ENCODE results near the gene ZNF292. TPM values are rescaled to one million over a fixed set of nuclear protein-coding genes. Genes with fewer than 3 reads are reported as not detected.
"Not testable (repeated sequence)": the region's sequence is repeated elsewhere in the genome, so short reads cannot be mapped to it uniquely, and the experiment has no call there.

Gene ZNF292
- total RNA-seq, 2 experiments from 2014 or later, result 42.6 to 45.9 TPM

DNA sequence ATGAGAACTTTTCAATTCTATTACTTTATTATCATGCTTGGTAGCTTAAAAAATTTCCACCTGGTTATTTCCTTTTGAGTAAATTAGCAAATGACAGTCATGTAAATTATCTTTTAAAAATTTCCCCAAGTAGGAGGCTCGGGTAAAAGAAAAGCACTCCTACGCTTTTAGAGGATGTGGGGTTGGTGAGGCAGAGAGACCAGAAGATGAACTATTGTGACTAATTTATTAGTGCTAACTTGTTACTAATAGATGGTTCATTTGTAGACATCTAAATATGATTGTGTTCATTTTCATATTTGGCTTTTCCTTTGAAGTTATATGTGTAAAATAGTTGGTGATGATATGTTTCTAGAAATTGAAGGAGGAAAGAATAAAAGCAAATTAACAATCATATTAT is 27.0 kb downstream of the ZNF292 start:
- Mint-ChIP-seq H3K4me3 (peak overlapping the region; percentile 48), H3K4me1 (peaks cover 73% of the 10 kb centered on the region), H3K27me3 (no peaks in the 10 kb centered on the region), H3K9me3 (peaks cover 3% of the 10 kb centered on the region), H3K36me3 (peaks cover 63% of the 10 kb centered on the region), H3K27ac (peak overlapping the region; percentile 90)
- no peak for DNase-seq

DNA sequence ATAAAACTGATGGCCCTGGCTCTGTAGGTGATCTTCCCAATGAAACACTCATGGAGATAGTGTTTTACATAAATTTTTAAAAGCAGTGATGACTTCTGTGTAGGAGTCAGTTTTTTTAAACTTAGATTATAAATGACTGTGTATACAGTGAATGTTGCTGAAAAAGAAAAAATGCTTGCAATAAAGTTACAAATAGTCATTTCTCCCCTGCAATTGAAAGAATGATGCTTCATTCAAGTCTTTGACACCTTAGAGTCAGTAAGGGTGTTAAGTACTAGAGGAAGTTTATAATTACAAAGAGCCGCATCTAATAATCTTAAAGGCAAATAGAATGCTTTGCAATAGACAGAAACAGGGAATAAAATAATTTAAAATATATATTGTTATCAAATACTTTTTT is 27.6 kb downstream of the ZNF292 start:
- H3K27ac Mint-ChIP-seq, result peak overlapping the region; percentile 89

DNA sequence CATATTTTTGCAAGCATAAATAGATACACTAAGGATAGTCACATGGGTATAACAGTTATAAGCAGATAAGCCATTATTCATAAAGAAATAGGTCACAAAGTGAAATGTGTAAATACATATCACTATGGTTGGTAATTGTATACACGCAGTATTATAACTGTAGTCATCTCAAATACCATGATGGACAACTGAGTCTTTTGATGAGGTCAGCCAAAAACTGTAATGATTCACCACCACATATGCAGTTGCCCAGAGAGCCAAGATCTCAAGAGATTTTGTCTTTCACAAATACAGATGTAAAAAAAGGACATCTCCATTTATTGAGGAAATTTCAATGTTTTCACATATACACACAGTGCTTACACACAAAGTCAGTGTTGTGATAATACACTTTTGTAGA is 28.3 kb downstream of the ZNF292 start:
- H3K4me1 Mint-ChIP-seq, result peaks cover 68% of the 10 kb centered on the region
- no peak overlapping the region for H3K27ac Mint-ChIP-seq
- H3K9me3 Mint-ChIP-seq, result no peaks in the 10 kb centered on the region
- no peaks in the 10 kb centered on the region for H3K27me3 Mint-ChIP-seq
- no peak for DNase-seq
- peaks cover 54% of the 10 kb centered on the region for H3K36me3 Mint-ChIP-seq
- no peak overlapping the region for H3K4me3 Mint-ChIP-seq

More for the DNA sequence above, 27.6 kb downstream of the ZNF292 start:
- no peaks in the 10 kb centered on the region for H3K27me3 Mint-ChIP-seq
- no peaks in the 10 kb centered on the region for H3K9me3 Mint-ChIP-seq
- peaks cover 71% of the 10 kb centered on the region for H3K4me1 Mint-ChIP-seq
- DNase-seq, result no peak
- H3K4me3 Mint-ChIP-seq, result peak overlapping the region; percentile 42
- peaks cover 58% of the 10 kb centered on the region for H3K36me3 Mint-ChIP-seq

DNA sequence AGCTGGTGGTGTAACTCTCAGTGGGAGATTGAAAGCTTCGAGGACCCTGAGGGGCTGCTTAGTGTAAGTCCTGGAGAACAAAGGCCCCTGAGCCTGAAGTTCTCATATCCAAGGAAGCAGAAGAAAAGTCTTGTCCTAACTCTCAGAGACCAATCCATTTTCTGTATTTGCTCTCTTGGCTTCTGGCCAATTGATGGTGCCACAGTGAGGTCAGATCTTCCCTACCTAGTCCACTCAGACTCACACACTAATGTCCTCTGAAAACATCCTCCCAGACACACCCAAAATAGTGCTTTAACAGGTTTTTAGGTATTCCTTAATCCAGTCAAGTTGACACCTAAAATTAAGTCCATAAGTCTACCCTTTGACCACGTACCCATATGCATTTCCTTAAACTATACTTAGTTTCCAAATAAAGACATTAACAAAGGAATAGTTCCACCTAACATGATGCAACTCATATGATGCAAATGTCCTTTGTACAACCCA is 29.4 kb downstream of the ZNF292 start:
- peaks cover 65% of the 10 kb centered on the region for H3K4me1 Mint-ChIP-seq
- peaks cover 50% of the 10 kb centered on the region for H3K36me3 Mint-ChIP-seq
- no peaks in the 10 kb centered on the region for H3K9me3 Mint-ChIP-seq
- peak overlapping the region; percentile 25 for H3K27ac Mint-ChIP-seq
- H3K27me3 Mint-ChIP-seq, result no peaks in the 10 kb centered on the region
- no peak overlapping the region for H3K4me3 Mint-ChIP-seq
- DNase-seq, result no peak

DNA sequence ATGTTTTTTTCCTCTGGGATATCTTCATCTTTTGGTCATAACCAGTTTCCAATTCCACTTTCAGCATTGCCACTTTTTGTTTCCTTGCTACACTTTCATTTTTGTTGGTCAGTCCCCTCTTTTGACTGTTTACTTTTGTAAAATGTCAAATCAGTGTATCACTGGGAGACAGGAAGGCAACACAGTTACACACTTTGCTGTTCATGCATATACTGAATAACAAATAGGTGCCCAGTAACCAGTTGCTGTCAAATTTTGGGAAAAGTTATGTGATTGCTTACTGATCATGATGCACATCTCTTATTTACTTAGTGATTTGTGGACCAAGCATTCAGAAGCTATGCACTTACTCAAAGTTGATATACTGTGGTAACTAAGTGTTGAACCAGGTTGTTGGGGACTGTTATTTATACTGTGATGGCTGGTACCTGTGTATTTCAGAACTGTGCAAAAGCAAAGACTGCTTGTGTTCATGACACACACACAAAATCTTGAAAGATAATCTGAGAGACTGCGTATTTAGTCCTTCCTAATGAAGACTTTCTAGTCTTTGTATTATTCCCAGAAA is 41.0 kb downstream of the ZNF292 start:
- Mint-ChIP-seq H3K27ac (peak overlapping the region; percentile 36), H3K4me1 (peaks cover 57% of the 10 kb centered on the region), H3K36me3 (peaks cover 38% of the 10 kb centered on the region), H3K27me3 (no peaks in the 10 kb centered on the region), H3K4me3 (no peak overlapping the region), H3K9me3 (no peaks in the 10 kb centered on the region)
- DNase-seq, result no peak

DNA sequence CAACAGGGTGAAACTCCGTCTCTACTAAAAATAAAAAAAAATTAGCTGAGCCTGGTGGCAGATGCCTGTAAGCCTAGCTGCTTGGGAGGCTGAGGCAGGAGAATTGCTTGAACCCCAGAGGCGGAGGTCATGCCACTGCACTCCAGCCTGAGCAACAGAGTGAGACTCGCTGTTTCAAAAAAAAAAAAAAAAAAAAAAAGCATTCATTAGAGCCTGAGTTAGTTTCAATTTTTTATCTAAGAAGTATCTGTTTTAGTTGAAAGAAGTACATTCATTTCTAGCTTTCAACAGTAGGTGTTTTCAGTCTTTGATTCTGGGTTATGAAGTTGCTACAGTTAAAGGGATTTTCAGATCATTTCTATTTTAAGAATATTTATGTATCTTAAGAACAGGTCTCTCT is 42.2 kb downstream of the ZNF292 start:
- peak; percentile 13 for DNase-seq
- peaks cover 37% of the 10 kb centered on the region for H3K36me3 Mint-ChIP-seq
- peaks cover 65% of the 10 kb centered on the region for H3K4me1 Mint-ChIP-seq
- no peaks in the 10 kb centered on the region for H3K27me3 Mint-ChIP-seq
- no peak overlapping the region for H3K4me3 Mint-ChIP-seq
- H3K9me3 Mint-ChIP-seq, result no peaks in the 10 kb centered on the region
- peak overlapping the region; percentile 54 for H3K27ac Mint-ChIP-seq

DNA sequence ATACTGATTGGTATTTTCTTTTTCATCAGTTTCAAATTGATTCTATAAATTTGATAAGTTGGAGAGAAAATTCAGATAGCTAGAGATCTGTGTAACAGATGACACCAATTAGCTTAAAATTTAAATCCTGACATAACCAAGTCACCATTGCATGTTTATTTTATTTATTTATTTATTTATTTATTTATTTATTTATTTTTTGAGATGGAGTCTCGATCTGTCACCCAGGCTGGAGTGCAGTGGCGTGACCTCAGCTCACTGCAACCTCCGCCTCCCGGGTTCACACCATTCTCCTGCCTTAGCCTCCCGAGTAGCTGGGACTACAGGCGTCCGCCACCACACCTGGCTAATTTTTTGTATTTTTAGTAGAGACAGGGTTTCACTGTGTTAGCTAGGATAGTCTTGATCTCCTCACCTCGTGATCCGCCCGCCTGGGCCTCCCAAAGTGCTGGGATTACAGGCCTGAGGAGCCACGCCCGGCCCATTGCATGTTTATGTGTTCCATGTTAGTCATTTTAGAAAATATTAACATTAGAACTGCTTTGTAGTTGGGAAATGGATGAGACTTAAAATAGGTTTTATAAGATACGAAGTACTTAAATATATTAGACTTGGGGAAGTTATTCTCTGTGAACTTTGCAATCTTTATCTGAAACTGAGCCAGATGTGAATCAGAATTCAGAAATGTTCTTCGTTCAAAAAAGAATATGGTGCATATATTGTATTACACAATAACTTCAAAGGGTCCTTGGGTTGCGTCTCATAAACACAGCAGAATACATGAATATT is 42.9 kb downstream of the ZNF292 start:
- H3K4me3 Mint-ChIP-seq, DNase-seq, H3K27me3 Mint-ChIP-seq, H3K9me3 Mint-ChIP-seq: not testable (repeated sequence)
- Mint-ChIP-seq H3K4me1 (peaks cover 63% of the 10 kb centered on the region), H3K36me3 (peaks cover 36% of the 10 kb centered on the region), H3K27ac (peak overlapping the region; percentile 84)

DNA sequence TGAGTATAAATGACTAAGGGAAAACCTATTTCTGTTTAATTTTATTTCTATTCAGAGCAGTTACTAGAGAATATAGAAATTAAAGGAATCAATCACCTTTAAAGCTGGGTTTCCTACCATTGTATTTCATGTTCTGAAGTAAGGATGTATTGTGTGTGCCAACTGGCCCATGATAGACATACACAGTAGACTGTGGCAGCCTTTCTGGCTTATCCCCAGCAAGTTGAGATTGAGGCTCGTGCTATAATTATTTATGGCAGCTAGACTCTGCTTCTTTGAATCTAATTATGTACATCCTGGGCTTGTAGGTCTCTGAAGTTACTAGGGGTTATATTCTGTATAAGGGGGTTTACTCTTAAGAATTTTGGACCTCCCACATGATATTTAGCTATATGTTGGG is 44.4 kb downstream of the ZNF292 start:
- no peak overlapping the region for H3K4me3 Mint-ChIP-seq
- H3K36me3 Mint-ChIP-seq, result peaks cover 43% of the 10 kb centered on the region
- no peaks in the 10 kb centered on the region for H3K9me3 Mint-ChIP-seq
- H3K27me3 Mint-ChIP-seq, result no peaks in the 10 kb centered on the region
- no peak for DNase-seq
- peak overlapping the region; percentile 76 for H3K27ac Mint-ChIP-seq
- H3K4me1 Mint-ChIP-seq, result peaks cover 66% of the 10 kb centered on the region

DNA sequence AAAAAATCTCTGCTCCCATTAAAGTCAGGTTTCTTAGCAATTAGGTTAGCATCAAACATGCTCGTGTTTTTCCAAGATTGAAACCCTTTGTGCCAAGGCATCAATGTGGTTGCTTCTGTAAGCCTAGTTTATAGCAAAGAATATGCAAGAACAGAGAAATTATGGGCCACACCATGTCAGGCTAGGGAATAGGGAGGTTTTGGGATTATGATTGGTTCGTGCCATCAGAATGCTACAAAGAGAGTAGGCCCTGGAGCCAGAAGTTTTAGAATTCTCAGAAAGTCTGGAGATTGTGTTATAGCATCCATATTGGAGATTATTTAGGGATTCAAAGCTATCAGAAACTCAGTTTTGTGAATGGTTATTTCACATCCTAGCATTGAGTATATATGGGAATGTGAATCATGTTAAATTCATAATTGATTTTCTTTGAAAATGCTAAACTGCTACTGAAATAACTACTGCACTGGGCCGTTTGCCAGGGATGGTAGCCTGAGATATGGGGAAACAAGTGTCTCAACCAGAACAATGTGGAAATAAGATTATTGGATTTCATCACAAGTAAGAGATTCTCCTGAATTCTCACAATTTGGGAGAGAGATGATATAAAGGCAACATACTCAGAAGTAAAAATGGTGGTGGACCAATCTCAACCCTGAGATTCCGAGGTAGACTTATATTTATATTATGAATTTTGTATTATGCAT is 45.3 kb downstream of the ZNF292 start:
- Mint-ChIP-seq H3K4me3 (no peak overlapping the region), H3K27ac (peak overlapping the region; percentile 76), H3K4me1 (peaks cover 67% of the 10 kb centered on the region), H3K36me3 (peaks cover 47% of the 10 kb centered on the region), H3K9me3 (no peaks in the 10 kb centered on the region), H3K27me3 (no peaks in the 10 kb centered on the region)
- DNase-seq, result no peak

DNA sequence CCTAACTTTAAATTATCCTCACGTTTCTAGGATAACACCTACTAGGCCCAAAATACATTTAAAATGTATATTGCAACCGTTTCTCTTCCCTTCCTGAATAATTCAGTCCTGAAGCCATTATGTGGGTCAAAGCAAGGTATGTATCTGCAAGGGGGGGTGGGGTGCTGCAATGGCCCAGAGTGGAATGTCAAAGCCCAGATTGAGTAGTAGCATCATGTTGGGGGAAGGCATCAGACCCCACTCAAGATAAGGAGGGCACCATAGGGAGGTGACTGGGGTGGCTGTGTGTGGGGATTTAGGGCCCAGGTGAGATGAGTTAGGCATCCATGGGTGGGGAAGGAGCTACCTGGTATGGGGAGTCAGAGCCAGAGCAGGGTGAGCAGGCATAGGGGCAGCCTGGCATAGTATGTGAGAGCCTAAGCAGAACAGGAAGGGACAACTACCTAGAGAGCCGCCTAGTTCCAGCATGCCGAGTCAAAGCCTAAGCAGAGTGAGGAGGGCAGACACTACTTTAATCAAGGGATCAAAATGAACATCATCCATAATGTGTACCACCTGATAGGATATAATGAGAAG is 48.2 kb downstream of the ZNF292 start:
- Mint-ChIP-seq H3K27me3 (no peaks in the 10 kb centered on the region), H3K27ac (no peak overlapping the region), H3K36me3 (peaks cover 48% of the 10 kb centered on the region), H3K9me3 (no peaks in the 10 kb centered on the region), H3K4me3 (no peak overlapping the region), H3K4me1 (peaks cover 66% of the 10 kb centered on the region)
- no peak for DNase-seq

DNA sequence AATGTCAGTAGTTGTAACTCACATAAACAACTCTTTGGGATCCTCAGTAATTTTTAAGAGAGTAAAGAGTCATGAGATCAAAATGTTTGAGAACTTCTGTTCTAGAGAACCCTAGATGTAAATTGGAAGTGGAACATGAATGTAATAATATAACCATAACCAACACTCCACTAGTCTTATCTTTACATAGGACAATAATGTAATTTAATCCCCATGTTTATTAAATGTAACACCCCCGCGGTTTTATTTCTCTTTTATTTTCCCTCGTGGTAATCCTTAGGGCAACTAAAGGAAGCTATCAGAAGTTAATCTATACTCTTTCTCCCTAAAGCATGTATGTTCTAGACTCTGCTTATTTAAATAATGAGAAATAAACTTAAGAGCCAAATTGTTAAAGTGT is 54.4 kb downstream of the ZNF292 start:
- Mint-ChIP-seq H3K36me3 (peaks cover 42% of the 10 kb centered on the region), H3K27ac (no peak overlapping the region), H3K4me3 (no peak overlapping the region), H3K9me3 (no peaks in the 10 kb centered on the region), H3K27me3 (no peaks in the 10 kb centered on the region), H3K4me1 (peaks cover 67% of the 10 kb centered on the region)
- DNase-seq, result no peak

DNA sequence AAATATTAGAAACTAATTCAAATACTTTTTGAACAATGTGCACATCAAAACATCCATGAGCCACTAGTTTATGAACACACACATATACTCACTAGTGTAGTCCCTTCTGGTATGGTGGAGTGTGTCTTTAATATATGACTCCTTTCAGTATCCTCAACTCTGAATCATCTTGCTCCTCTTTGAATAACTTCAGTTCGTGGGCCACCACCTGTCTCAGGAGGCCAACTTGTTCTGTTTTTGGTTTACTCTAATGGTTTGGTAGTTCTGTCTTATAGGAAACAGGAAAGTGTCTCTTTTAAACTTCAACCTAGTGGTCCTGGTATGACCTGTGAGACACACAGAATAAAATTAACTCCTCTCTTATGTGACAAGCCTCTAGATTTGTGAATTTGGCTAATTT is 55.6 kb downstream of the ZNF292 start:
- H3K4me3 Mint-ChIP-seq, result no peak overlapping the region
- no peaks in the 10 kb centered on the region for H3K9me3 Mint-ChIP-seq
- peaks cover 35% of the 10 kb centered on the region for H3K36me3 Mint-ChIP-seq
- H3K4me1 Mint-ChIP-seq, result peaks cover 61% of the 10 kb centered on the region
- DNase-seq, result peak; percentile 14
- peak overlapping the region; percentile 46 for H3K27ac Mint-ChIP-seq
- no peaks in the 10 kb centered on the region for H3K27me3 Mint-ChIP-seq

DNA sequence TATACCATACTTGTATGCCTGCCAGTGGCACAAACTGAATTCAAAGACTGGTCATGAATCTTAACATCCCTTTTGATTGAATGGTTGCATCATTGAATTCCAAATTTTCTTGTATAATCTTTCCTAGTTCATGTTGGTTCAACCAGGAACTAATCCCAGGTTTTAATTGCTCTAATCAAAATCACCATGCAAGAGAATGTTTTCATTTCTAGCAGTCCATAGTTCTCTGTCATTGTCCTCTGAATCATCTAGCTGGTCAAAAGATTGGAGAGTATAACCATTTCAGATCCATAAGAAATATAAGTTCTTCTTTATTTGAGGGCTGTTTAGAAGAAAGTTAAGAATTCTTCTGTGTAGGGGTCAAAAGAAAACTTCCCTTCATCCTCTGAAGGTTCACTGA is 57.2 kb downstream of the ZNF292 start:
- H3K27me3 Mint-ChIP-seq, result no peaks in the 10 kb centered on the region
- H3K36me3 Mint-ChIP-seq, result peaks cover 31% of the 10 kb centered on the region
- H3K9me3 Mint-ChIP-seq, result no peaks in the 10 kb centered on the region
- H3K4me1 Mint-ChIP-seq, result peaks cover 50% of the 10 kb centered on the region
- no peak for DNase-seq
- peak overlapping the region; percentile 28 for H3K27ac Mint-ChIP-seq
- H3K4me3 Mint-ChIP-seq, result no peak overlapping the region

DNA sequence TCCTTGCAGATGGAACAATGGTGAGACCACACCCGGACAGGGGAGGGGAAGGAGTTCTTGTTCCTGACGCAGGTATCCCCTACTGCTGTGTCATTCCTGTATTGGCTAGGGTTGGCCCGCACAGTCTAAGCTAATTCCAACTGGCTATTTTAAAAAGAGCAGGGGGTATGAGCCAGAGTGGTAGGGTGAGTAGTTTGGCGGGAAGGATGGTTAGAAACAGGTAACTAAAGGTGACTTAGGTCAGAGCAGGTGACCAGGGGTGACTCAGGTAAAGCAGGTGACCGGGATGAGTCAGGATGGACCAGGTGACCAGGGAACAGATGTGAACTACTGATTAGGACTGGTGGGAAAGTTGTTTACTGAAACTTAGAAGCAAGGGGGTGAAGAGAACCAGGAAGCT is 58.0 kb downstream of the ZNF292 start:
- Mint-ChIP-seq H3K27ac (no peak overlapping the region), H3K27me3 (no peaks in the 10 kb centered on the region), H3K9me3 (no peaks in the 10 kb centered on the region), H3K36me3 (peaks cover 34% of the 10 kb centered on the region), H3K4me3 (no peak overlapping the region), H3K4me1 (peaks cover 45% of the 10 kb centered on the region)
- no peak for DNase-seq

DNA sequence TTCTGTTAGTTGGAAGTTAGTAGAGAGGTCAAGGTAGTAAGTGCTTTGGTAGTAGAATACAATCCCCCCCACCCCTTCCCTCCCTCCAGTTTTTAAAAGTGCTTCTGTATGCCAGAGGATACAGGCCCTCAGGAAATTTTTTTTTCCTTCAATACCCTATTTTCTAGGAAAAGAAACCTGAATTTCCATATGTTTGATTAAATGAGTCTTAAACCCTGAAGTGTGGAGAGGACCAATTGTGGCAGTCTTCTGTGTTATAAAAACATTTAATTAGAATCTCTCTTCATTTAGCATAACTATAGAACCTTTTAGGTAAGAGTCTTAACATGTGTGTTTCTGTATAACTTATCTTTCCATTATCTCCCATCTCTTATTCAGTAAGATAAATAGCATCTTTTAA is 59.5 kb downstream of the ZNF292 start:
- peaks cover 34% of the 10 kb centered on the region for H3K4me1 Mint-ChIP-seq
- DNase-seq, result no peak
- no peaks in the 10 kb centered on the region for H3K9me3 Mint-ChIP-seq
- H3K27me3 Mint-ChIP-seq, result no peaks in the 10 kb centered on the region
- peaks cover 30% of the 10 kb centered on the region for H3K36me3 Mint-ChIP-seq
- no peak overlapping the region for H3K4me3 Mint-ChIP-seq
- H3K27ac Mint-ChIP-seq, result no peak overlapping the region

Data from activated naive CD8-positive, alpha-beta T cell treated with anti-CD3 and anti-CD28 coated beads for 36 hours (primary cell).